AG20443 (cell line): Measurements from ENCODE around the gene AKT3.

Source experiments
- DNase-seq: peaks from one replicate; pipeline ENCODE4 v3.0.0; 2012; ENCODE audit warnings: low spot score, mixed read lengths

The AKT3 gene

GRCh38 chr1:243507001-243507671 is 342.9 kb downstream of the AKT3 start:
- DNase-seq: no peak

- no peak for DNase-seq
Measured at GRCh38 chr1:243505986-243506689, 343.9 kb downstream of the AKT3 start.

- DNase-seq: no peak
Measured at GRCh38 chr1:243503155-243503554, 346.9 kb downstream of the AKT3 start.

GRCh38 chr1:243501002-243501401 is 349.0 kb downstream of the AKT3 start:
- DNase-seq: peak; percentile 66

GRCh38 chr1:243500512-243500911 is 349.5 kb downstream of the AKT3 start:
- no peak for DNase-seq

GRCh38 chr1:243499711-243500110 is 350.3 kb downstream of the AKT3 start:
- no peak for DNase-seq

GRCh38 chr1:243499248-243499647 is 350.8 kb downstream of the AKT3 start:
- no peak for DNase-seq

GRCh38 chr1:243497939-243498681 is 351.9 kb downstream of the AKT3 start:
- no peak for DNase-seq

GRCh38 chr1:243496806-243497205 is 353.2 kb downstream of the AKT3 start:
- DNase-seq: no peak

GRCh38 chr1:243496187-243496646 is 353.8 kb downstream of the AKT3 start:
- DNase-seq: peak; percentile 27

GRCh38 chr1:243495442-243496186 is 354.4 kb downstream of the AKT3 start:
- DNase-seq: peak; percentile 72

GRCh38 chr1:243494741-243495431 is 355.2 kb downstream of the AKT3 start:
- DNase-seq: no peak

GRCh38 chr1:243493156-243494129 is 356.6 kb downstream of the AKT3 start:
- DNase-seq: no peak

- peak; percentile 82 for DNase-seq
Measured at GRCh38 chr1:243490748-243491686, 359.0 kb downstream of the AKT3 start.

- DNase-seq: no peak
Measured at GRCh38 chr1:243489681-243490546, 360.1 kb downstream of the AKT3 start.

GRCh38 chr1:243489158-243489527 is 360.9 kb downstream of the AKT3 start:
- DNase-seq: no peak

GRCh38 chr1:243488459-243489157 is 361.4 kb downstream of the AKT3 start:
- DNase-seq: no peak
